Measurements from ENCODE around the gene NLRP5.

DNA sequence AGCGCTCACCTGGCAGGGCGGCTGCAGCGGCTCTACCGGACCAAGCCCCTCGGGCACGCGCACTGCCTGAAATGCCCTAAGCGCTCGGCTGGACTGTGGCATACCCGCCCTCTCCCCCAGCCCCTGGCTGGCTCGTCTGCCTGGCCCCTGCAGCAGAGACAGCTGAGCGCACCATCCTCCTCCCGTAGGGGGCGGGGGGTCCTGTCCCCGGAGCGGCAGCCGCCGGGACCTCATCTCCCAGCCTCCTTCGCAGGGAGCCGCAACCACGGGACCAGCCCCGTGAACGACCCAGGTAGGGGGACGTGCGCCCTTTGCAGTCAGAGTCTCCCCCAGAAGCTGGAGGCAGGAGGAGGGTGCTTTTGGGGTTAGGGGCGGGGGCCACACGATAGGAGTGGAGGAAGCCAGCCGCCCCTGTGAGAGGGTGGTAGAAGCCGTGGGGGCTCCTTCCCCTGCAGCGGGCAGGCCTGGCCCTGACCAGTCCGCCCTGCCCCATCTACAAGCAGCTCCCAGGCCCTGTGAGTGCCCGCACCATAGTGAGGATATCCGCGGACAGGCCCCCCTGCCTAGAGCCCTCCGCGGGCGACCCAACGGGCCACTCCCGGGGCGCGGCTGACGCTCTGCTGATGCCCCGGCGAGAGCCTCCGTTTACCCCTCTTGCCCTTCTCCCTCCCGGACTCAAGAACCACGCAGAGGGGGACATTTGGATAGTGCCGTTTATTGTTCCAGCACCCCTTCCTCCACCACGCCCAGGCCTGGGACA lies 100.3 kb downstream of the NLRP5 start:
- TF ChIP-seq, protein P1, sequence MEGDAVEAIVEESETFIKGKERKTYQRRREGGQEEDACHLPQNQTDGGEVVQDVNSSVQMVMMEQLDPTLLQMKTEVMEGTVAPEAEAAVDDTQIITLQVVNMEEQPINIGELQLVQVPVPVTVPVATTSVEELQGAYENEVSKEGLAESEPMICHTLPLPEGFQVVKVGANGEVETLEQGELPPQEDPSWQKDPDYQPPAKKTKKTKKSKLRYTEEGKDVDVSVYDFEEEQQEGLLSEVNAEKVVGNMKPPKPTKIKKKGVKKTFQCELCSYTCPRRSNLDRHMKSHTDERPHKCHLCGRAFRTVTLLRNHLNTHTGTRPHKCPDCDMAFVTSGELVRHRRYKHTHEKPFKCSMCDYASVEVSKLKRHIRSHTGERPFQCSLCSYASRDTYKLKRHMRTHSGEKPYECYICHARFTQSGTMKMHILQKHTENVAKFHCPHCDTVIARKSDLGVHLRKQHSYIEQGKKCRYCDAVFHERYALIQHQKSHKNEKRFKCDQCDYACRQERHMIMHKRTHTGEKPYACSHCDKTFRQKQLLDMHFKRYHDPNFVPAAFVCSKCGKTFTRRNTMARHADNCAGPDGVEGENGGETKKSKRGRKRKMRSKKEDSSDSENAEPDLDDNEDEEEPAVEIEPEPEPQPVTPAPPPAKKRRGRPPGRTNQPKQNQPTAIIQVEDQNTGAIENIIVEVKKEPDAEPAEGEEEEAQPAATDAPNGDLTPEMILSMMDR (conservative IDR thresholded peaks at IDR 0.05; ENCODE audit: low read depth, low read length), result no peak
- TF ChIP-seq EZH2 (IDR thresholded peaks at IDR 0.05; ENCODE audit: low read length, unreplicated experiment), result no peak
- no peak for TF ChIP-seq EZH2phosphoT487 (IDR thresholded peaks at IDR 0.05; ENCODE audit: borderline replicate concordance, low read length)
